ENCODE results near the gene MAD1L1. TPM values are rescaled to one million over a fixed set of nuclear protein-coding genes. Genes with fewer than 3 reads are reported as not detected.

The MAD1L1 gene
- total RNA-seq, 4 donors from 2014 or later: 22.3 to 56.6 (median 35.0) TPM

GRCh38 chr7:1948887-1949680 is 283.7 kb downstream of the MAD1L1 start:
- 89 to 96% methylated on average over 6 to 10 of the region's 30 CpGs for WGBS, 2 donors (ENCODE audit: low coverage in 1 of 2)
- Histone ChIP-seq H3K4me1 (peaks cover 0 to 7% (median 0%) of the 10 kb centered on the region in 3 donors), H3K36me3 (no peaks in the 10 kb centered on the region), H3K9me3 (no peaks in the 10 kb centered on the region), H3K27ac (no peak overlapping the region), H3K4me3 (no peak overlapping the region), H3K27me3 (no peaks in the 10 kb centered on the region)
- no peak for TF ChIP-seq EP300 (IDR thresholded peaks at IDR 0.05)
- TF ChIP-seq POLR2AphosphoS5 (IDR thresholded peaks at IDR 0.05): no peak
- no peak for TF ChIP-seq CTCF (IDR thresholded peaks at IDR 0.05)
- no peak for TF ChIP-seq POLR2A (IDR thresholded peaks at IDR 0.05)
- no peak for ATAC-seq

GRCh38 chr7:1948301-1948796 is 284.4 kb downstream of the MAD1L1 start:
- no peak for TF ChIP-seq CTCF (IDR thresholded peaks at IDR 0.05)
- TF ChIP-seq POLR2A (IDR thresholded peaks at IDR 0.05): no peak
- no peak for TF ChIP-seq EP300 (IDR thresholded peaks at IDR 0.05)
- Histone ChIP-seq H3K4me3 (no peak overlapping the region), H3K4me1 (peaks cover 0 to 7% (median 0%) of the 10 kb centered on the region in 3 donors), H3K27me3 (no peaks in the 10 kb centered on the region), H3K27ac (no peak overlapping the region), H3K36me3 (no peaks in the 10 kb centered on the region), H3K9me3 (no peaks in the 10 kb centered on the region)
- no peak for ATAC-seq
- no CpG with 5 or more reads among the region's 20 CpGs for WGBS, 2 donors (ENCODE audit: low coverage in 1 of 2)

- H3K27me3 ChIP-seq: no peaks in the 10 kb centered on the region
- ATAC-seq: no peak
- H3K9me3 ChIP-seq: no peaks in the 10 kb centered on the region
- H3K27ac ChIP-seq: no peak overlapping the region
- peaks cover 0 to 7% (median 0%) of the 10 kb centered on the region in 3 donors for H3K4me1 ChIP-seq
- no peaks in the 10 kb centered on the region for H3K36me3 ChIP-seq
- WGBS, 2 donors (ENCODE audit: low coverage in 1 of 2): 91% methylated on average over 6 of the region's 22 CpGs; no CpG with 5 or more reads in 1 of the 2 donors
- H3K4me3 ChIP-seq: no peak overlapping the region
- TF ChIP-seq EP300 (IDR thresholded peaks at IDR 0.05) (no peak), POLR2AphosphoS5 (IDR thresholded peaks at IDR 0.05) (no peak), POLR2A (IDR thresholded peaks at IDR 0.05) (no peak), CTCF (IDR thresholded peaks at IDR 0.05) (no peak)
Measured at GRCh38 chr7:1947586-1948217, 285.0 kb downstream of the MAD1L1 start.

- Histone ChIP-seq H3K9me3 (no peaks in the 10 kb centered on the region), H3K4me3 (no peak overlapping the region), H3K36me3 (no peaks in the 10 kb centered on the region), H3K27ac (no peak overlapping the region), H3K4me1 (peaks cover 0 to 7% (median 0%) of the 10 kb centered on the region in 3 donors), H3K27me3 (no peaks in the 10 kb centered on the region)
- TF ChIP-seq EP300 (IDR thresholded peaks at IDR 0.05) (no peak), POLR2A (IDR thresholded peaks at IDR 0.05) (no peak), POLR2AphosphoS5 (IDR thresholded peaks at IDR 0.05) (no peak), CTCF (IDR thresholded peaks at IDR 0.05) (no peak)
- no peak for ATAC-seq
- WGBS, 2 donors (ENCODE audit: low coverage in 1 of 2): 69 to 97% methylated on average over 5 to 10 of the region's 27 CpGs
Measured at GRCh38 chr7:1946773-1947450, 285.8 kb downstream of the MAD1L1 start.
